ENCODE measurements around the gene SMIM36.
"Not testable (repeated sequence)": the region's sequence is repeated elsewhere in the genome, so short reads cannot be mapped to it uniquely, and the experiment has no call there.

SMIM36 gene

DNA sequence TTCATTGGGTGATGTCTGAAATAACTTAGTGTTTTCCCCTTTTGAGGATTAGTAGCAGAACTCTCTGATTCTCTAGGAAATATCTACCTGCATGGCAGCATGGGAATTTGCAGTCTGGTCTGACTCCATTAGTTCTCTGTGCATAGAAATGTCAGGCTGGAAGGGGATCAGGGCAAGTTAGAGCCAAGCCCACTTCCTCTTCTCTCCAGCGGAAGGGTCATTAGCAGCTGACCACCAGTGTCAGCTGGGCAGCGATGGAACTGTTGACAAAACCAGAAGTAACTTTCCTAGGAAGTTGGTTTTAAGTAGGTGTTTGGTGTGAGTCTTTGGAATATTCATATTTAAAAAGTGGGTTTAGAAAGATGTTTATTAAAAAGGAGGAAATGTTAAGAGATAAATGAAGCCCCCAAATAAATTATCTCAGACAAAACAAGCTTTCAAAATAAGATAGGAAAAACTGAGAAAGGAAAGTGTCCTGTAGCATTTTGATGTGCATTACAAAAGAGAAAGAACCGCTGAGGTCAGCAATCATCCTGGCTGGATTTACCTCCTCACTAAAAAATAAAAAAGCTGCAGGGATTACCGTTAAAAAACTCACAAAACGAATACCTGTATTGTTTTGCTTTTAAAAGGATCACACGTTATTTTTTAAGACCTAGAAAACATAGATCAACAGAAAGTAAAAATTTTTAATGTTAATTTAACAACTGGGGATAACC, 57.3 kb downstream of the SMIM36 start:
- DNase-seq: no peak

DNA sequence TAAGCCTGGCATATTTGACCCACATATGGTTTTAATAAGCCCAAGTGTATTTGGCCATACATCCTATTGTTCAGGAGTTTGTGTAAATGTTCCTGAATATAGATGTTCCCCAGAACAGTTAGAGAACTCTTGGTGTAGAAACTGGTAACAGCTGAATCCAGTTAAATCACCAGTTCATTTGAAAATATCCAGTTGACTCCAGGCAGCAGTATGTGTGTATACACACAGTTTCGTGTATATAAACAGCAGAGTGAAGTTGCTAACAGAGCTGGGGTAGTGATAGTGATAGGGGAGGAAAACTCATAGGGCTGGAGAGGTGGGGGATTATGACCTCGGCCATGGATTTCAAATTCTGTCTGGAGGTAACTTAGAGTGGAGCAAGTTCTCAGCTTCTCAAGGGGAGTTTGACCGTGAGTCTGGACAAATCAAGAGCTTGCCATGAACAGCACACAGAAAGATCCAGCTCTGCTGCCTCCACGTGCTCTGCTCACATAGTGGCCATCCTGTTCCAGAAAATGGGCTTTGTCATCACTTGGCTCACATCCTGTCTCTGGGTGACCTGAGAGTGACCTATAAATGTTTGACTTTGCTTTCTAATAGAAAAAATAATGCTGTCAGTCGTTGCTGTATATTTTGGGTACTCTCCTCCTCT, 59.0 kb downstream of the SMIM36 start:
- DNase-seq: no peak

DNA sequence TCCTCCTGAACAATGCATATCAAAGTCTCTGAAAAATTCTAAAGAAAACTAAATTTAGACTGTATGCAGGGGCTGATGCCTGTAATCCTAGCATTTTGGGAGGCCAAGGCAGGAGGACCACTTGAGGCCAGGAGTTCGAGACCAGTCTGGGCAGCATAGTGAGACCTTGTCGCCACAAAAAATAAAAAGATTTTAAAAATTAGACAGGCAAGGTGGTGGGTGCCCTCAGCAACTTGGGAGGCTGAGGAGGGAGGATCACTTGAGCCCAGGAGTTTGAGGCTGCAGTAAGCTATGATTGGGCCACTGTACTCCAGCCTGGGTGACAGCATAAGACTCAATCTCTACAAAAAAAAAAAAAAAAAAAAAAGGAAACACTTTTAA, 59.5 kb downstream of the SMIM36 start:
- no peak for DNase-seq

DNA sequence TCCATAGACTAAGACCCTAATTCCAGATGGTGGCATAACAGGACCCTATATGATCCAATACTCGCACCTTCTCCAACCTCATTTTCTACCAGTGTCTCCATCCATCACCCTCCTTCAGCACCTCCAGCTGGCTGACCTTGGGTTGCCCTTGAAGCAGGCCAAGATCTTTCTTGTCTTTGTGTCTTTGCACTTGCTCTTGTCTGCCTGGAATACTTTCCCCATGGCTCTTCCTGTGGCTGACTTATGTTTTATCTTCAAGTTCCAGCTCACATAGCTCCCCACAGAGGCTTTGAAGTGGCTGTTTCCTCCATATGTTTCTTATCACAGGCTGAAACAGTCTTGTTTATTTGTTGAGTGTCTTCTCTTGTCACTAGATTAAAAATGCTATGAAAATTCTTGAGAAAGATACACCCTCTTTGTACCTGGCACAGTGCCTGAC, 60.0 kb downstream of the SMIM36 start:
- DNase-seq: no peak

DNA sequence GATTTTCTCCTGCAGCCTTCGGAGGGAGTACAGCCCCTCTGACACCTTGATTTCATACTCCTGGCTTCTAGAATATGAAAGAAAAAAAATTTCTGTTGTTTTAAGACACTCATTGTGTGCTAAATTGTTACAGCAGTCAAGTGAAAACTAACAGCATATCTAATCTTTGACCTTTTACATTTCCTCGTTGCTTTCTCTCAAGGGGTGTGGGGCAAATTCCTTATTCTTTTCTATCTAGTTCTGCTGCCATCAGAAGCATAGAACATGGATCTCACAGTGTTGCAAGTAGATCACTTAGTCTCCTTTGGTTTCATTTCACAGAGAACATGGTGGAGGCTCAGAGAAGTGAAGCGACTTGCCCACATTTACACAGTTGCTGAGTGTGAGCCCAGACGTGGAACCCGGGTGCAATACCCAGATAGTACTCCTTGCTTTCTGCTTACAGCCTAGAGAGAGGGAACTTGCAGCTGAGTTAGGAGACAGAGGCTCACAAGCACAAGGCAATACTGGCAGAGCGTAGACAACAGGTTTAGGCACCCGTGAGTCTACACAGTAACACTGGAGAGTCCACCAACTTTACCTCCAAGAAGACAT, 60.9 kb downstream of the SMIM36 start:
- no peak for DNase-seq

DNA sequence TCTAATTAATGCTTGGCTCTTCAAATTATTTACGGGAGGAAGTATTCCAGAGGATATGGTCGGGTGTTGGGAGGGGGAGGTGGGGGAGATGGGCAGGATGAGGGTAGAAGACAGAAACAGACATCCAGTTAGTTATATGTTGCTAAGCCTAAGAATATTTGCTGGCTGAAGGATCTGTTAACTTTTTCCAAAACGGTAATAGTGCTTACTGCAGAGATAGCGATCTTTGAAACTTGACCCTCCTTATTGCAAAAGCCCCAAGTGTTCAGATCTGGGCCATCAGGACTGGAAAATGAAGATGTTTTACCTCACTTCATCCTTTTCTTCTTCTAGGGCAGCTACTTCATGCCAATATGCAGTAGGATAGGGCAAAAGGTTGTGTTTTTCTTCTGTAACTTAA, 62.6 kb downstream of the SMIM36 start:
- DNase-seq: no peak

DNA sequence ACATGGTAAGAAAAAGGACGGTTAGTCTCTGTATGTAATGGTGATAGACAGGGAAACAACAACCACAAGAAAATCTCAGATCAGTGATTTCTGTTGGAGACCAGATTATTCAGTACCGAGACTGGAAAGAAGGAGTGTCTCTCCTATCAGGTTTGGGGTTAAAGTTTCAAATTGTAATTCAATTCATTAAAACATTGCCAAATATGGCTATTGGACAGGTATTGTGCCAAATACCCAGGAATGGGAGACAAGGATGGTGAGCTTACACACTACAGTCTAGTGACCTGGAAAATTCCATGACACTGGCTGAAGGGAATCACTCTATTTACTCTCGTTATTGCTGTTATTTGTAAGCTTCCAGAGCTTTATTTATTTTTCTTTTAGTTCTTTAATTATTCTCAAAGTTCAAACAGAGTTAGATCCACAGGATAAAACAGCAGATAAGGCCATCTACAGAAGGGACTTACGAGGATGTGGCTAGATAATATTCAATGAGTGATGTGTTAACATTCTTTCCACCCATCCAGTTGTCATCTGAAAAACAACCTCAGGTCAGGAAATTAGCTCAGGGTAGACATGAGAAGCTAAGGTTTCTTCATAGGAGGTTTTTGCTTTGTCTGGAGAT, 64.6 kb downstream of the SMIM36 start:
- DNase-seq: no peak

DNA sequence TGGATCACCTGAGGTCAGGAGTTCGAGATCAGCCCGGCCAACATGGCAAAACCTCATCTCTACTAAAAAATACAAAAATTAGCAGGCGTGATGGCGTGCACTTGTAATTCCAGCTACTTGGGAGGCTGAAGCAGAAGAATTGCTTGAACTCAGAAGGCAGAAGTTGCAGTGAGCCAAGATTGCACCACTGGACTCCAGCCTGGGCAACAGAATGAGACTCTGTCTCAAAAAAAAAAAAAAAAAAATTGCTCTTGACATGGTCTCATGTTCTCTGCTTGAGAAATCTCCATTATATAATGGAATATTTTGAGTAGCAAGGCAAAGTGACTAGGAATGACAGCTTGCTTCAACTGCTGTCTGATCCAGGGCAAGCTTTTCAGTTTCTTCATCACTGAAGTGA, 65.2 kb downstream of the SMIM36 start:
- not testable (repeated sequence) for DNase-seq

DNA sequence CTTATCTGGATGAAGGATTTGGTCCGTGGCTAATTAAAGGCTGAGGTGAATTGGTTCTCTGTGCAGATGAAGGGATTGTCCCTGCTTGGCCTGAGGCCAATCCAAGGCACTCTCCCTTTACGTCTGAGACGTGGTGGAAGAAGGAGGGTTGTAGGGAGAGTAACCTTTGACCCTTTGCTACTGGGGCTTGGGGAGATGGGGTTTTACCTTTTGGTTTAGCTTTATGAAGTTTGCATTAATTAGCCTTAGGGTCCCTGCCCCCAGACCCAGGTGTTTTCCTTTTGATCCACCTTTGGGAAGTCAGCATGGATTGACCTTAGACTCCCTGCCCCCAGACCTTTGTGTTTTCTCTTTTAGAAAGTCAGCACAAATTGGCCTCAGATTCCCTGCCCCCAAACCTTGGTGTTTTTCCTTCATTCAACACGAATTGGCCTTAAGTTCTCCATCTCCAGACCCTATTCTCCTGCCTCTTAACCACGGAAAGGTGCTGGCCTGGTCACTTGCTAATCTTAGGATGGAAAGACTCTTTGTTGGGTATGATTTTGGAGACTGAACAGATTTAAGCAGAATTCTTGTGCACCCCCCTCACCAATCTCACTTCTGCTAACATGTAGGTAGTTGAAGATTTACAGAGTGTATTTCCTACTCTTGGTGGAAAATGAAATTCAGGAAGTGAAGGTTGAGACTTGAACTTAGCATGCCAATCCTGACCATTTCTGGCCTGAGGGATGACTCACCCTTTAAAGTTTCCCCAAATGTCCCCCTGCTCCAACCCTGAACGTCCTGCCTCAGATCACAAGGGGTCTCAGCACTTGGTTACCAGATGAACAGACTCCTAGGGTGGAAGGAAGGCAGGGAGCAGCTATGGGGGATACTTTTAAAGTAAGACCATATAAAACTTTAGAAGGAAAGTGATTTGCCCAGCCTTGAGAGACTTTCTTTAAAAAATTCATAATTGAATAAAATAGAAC, 66.5 kb downstream of the SMIM36 start:
- no peak for DNase-seq

DNA sequence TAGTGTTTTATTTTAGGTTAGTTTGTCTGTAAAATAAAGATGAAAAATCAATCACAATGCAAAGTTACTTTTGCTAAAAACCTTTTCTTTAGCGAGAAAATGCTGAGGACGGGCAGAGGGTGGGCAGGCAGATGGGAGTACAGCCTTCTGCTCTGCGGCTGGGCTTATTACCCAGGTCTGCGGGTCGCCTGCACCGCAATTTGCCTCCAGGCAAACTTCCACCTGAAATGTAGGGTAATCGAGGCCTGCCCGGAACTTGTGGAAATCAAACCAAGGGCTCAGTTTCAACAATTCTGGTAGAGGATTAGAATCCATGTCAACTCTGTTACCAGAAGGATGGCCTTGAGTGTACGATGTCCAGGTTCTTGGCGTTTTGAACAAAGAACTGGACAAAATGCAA, 67.3 kb downstream of the SMIM36 start:
- DNase-seq: no peak

DNA sequence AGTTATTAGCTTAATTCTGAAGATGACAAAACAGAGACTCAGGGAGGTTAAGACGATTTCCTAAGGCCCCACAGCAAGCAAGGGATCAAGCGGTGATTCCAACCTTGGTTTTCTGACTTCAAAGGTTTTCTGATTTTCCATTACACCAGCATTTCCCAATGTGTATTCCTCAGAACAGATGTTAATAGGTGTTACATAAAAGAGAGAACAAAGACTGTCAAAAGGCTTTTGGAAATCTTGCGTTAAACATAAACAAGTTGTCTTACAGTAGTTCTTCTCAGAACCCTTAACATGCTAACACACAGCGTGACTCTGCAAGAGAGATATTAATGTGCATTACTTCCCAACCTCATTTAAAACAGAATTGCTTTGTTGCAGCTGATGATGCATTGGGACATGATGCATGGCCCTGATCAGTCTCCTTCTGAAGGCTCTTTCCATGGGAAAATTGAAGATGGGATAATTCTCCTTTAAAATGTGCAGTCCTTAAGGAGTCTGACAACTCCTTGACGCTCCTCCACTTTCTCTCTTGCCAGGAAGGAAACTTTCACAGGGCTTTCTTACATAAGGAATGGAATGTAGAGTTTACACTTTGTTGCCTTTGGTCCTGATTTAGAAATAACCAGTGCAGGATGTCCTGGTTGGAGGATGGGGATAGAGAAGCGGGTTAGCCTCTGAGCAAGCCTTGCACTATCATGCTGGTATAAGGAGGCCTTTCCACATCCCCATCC, 68.1 kb downstream of the SMIM36 start:
- DNase-seq: no peak

DNA sequence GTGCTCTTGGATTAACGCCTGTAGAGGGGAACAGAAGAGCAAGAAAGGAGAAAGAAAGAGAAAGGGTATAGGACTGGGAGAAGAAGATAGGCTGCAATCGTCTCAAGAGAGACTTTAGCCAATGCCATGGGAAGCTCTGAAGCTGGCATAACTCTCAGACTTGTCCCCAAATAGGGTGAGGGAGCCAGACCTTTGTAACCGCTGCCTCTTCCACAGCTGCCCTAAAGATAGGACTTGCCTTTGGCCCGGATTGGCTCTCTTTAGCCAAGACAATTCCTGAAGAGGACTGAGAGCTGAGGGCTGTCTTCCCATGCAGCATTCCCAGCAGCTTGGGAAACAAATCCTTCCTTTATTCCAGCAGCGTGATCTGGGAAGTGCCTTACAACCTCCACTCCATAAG, 68.8 kb downstream of the SMIM36 start:
- DNase-seq: no peak

DNA sequence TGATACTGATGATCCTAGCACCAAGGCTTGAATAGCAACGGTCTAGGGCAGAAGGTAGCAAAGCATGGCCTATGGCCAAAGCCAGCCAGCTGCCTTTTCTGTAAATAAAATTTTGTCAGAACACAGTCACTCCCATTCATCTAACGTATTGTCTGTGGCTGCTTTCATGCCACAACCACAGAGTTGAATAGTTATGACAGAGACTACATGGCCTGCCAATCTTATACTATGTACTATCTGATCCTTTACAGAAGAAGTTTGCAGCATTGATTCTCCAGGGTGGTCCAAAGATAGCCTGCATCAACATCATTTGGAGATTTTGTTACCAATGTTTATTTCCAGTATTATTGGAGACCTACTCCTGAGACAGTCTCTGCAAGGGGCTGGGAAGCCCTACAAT, 69.7 kb downstream of the SMIM36 start:
- no peak for DNase-seq

DNA sequence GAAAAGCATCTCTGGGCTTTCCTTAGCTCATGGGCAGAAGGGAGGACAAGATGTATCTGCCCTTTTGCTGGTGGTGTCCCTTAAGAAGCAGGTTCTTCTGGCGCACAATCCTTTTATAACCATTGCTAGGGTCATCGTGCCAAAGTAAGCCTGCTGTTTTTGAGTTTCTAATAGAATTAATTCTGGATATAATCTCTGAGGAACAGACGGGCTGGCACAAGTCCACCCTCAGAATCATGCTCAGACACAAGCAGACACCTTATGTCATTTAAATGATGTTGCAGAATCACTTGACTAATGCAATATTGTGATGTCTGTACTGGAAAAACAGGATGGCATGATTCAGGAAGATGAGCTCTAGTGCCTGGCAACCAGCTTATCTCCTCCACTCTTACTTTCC, 70.9 kb downstream of the SMIM36 start:
- no peak for DNase-seq

DNA sequence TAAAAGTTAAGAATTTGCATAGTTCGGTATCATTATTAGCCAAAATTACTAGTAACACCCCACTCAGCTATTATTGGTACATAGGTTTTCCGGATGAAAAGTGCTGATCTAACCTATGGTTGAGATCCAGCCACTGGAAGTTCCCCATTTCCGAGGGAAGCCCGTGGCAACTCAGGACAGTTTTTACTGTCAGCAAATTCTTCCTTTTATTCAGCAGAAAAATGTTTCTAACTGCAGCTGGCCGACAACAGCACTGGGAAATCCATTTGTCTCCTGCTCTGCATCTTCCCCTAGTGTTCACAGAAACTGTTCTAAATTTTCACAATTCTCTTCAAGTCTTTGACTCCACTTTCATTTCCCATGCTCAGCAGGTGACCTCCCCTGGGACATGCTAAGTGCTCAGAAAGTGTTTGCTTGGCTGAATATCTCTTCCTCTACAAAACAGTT, 74.1 kb downstream of the SMIM36 start:
- DNase-seq: no peak

DNA sequence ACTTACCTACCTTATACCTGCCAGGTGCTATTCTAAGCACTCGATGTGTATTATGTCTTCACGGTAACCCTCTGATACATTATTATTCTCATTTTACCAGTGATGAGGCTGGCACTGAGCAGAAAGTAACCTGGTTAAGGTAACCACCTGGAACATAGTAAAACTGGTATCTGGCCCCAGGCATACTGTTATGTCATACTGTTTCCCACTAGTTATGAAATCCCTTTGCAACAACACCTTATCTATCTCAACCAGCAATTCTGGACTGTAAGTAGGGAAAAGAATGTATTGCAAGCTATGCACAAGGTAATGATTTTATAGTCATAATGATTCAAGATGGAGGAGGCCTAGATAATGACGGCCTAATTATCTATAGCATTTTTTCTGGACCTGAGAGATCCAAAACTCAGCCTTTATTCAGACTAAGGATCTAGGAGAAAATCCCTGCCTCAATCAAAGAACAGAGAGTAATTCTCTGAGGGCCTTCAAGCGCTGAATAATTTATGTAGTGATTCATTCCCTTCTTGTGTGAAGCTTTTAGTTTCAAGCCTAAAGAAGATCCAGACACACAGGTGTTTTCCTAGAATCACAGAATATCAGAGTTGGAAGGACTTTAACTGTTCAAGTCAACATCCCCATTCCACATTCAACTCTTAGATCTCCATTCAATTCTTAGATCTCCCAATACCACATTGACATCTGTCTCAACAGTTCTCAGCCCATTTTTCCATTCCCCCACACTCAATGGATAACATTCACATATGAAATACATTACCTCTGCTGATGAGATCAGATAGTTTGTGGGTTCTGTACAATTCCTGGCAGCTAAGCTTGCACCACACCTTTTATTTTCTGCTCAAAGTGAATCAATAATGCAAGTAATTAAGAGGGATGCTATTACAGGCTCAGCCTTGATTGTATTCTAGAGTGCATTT, 74.8 kb downstream of the SMIM36 start:
- DNase-seq: no peak

DNA sequence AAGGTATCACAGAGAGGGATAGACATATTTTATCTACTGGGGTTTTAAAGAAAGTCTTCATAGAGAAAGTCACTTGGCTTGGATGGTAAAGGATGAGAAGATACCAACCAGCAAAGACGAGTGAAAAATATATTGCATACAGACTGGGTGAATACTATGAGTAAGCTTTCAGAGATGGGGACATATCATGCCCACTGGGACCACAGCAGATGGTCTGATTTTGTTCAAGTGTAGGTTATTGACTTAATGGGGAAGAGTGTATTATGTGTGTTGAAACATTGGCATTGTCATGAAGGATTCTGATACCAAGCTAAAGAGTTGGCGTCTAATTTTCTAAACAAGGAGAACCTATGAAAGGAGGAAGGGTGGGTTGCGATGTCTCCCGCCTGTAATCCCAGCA, 75.8 kb downstream of the SMIM36 start:
- DNase-seq: no peak

DNA sequence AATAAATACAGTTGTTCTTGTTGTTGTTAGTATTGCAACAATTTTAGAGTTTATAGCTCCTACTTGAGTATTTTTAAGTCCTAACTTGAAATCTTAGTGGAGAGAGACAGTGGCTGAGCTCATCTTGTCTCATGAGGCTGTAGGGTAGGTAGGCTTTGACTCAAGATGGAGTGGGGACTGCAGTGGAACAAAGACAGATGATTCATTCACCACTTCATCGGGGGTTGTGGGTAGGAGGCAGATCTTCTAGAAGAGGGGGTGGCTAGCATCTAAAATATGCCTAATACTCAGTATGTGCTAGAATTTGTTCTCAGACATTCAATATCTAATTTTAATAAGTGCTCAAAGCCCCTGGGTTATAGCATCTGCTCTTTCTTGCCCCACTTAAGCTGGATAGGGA, 76.5 kb downstream of the SMIM36 start:
- DNase-seq: no peak

DNA sequence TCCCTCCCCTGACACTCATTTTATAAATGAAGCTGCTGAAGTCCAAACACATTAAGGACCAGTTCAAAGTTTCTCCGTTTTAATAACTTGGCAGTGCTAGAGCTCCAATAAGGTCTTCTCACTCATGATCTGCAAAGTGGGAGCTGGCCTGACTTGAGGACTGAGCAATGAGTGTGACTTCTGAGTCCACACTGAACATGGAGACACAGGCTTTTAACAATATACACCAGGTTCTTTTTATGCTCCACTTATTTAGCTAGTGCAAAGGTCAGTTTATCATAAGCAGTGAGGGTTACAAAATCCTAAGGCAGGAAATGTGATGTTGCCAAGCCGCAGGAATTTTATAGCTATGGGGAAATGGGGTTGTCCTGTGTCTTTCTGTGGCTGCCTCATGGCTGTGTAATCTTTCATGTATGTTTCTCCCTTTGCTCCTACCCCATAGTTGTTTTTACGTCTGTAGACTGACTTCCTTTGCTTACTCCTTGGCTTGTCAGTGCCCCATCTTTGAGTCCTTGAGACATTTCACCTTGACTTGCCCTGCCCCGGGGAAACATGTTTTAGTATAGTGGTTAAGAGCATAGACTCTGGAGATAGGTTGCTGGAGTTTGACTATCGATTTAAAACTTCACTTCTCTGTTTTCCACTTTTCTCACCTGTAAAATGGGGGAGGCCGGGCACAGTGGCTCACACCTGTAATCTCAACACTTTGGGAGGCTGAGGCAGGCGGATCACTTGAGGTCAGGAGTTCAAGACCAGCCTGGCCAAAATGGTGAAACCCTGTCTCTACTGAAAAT, 77.4 kb downstream of the SMIM36 start:
- no peak for DNase-seq

DNA sequence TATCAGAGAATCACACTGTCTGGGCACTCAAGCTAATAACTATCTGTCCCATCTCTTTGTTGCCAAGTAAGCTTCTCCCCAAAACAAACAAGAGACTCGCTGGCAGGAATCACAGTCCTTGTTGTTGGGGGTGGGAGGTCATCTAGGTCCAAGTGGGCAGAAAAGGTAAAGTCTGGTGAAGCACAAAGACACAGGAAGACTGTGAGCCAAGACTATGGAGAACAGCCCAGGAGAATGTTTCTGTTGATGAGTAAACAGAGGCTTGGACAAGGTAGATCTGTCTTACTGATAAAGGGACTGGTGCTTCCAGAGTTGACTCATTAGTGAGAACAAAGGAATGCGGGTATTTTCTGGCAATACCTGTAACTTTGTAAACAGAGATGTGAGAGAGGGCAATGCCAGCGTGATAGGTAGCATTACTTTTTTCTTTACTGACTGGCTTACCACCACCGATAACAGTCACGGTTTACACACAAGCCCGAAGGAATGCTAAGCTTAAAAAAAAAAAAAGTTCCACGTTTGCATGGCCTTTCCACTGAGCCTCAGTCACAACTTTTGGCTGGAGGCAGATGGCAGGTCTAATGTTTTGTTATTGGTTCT, 78.1 kb downstream of the SMIM36 start:
- no peak for DNase-seq

Measured in NCI-H1417 treated with DMSO at 0.1 percent for 48 hours (cell line).